Tibial artery (tissue), 4 donors: ENCODE measurements around the gene KRTAP3-2.

Experiments used
- DNase-seq, 2 donors: peaks; one replicate each; pipeline ENCODE4 v3.0.0-alpha.2; 2019
- H3K27ac ChIP-seq, 2 donors: fragments of 200-600 bp; sonication (generic) in 1 of 2; 1 replicate in 1 of 2; 2 replicates in 1 of 2; pipeline ENCODE4 v1.5.1; 2018 to 2019; ENCODE audit warnings: mild to moderate bottlenecking in 1 of 2
- H3K27me3 ChIP-seq, 2 donors: fragments of 200-600 bp; sonication (generic) in 1 of 2; one replicate each; pipeline versions ENCODE4 v1.5.1 to v1.6.0; 2016 to 2019
- H3K36me3 ChIP-seq, 3 donors: fragments of 200-600 bp; sonication (generic) in 2 of 3; one replicate each; pipeline ENCODE4 v1.5.1; 2016 to 2019; ENCODE audit warnings: mild to moderate bottlenecking in 2 of 3
- H3K4me1 ChIP-seq, 4 donors: fragments of 200-600 bp; sonication (generic) in 2 of 4; 1 replicate in 3 of 4; 2 replicates in 1 of 4; pipeline ENCODE4 v1.5.1; 2016 to 2019
- H3K4me3 ChIP-seq, 2 donors: fragments of 200-600 bp; sonication (generic) in 1 of 2; 1 replicate in 1 of 2; 2 replicates in 1 of 2; pipeline ENCODE4 v1.5.1; 2018 to 2019; ENCODE audit warnings: mild to moderate bottlenecking in 2 of 2
- H3K9me3 ChIP-seq, 3 donors: fragments of 200-600 bp; sonication (generic) in 1 of 3; one replicate each; pipeline ENCODE4 v1.5.1; 2016 to 2019
- intact Hi-C: fragments of 100-400 bp; cut with DNase I; formaldehyde crosslinking; loops from one replicate; pipeline ENCODE4 v1.15.0; 2023; ENCODE audit warnings: low total_unique reads
- TF ChIP-seq, protein P1 (sequence below), 2 experiments: fragments of 200-600 bp in 1 of 2; fragments of 450-650 bp in 1 of 2; IDR thresholded peaks; one replicate each; pipeline ENCODE4 v1.5.1; 2017 to 2019; ENCODE audit warnings: antibody characterized with exemption in 2 of 2, mild to moderate bottlenecking in 1 of 2, moderate library complexity in 1 of 2

Gene KRTAP3-2

DNA sequence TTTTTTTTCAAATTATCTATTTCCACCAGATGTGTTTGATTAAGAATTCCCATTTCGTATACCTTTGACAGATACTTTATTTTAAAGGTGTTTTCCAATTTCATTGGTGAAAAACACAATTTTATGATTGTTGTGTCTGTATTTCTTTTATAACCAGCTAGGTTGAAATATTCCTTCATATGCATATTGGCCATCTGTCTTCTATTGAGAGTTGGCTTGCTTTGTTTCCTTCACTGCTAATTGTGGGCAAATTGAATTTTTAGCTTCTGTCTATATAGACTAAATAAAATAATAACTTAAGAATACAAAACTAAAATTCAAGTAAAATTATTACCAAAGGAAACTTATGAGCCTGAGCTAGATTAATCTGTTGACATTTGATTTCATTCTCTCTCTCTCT, 4.6 kb downstream of the KRTAP3-2 start:
- intact Hi-C loops, result no loop called here
- TF ChIP-seq, protein P1, sequence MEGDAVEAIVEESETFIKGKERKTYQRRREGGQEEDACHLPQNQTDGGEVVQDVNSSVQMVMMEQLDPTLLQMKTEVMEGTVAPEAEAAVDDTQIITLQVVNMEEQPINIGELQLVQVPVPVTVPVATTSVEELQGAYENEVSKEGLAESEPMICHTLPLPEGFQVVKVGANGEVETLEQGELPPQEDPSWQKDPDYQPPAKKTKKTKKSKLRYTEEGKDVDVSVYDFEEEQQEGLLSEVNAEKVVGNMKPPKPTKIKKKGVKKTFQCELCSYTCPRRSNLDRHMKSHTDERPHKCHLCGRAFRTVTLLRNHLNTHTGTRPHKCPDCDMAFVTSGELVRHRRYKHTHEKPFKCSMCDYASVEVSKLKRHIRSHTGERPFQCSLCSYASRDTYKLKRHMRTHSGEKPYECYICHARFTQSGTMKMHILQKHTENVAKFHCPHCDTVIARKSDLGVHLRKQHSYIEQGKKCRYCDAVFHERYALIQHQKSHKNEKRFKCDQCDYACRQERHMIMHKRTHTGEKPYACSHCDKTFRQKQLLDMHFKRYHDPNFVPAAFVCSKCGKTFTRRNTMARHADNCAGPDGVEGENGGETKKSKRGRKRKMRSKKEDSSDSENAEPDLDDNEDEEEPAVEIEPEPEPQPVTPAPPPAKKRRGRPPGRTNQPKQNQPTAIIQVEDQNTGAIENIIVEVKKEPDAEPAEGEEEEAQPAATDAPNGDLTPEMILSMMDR (IDR thresholded peaks at IDR 0.05), result no peak
- DNase-seq, result no peak
- Histone ChIP-seq H3K9me3 (no peaks in the 10 kb centered on the region), H3K4me3 (no peak overlapping the region), H3K27ac (no peak overlapping the region), H3K36me3 (no peaks in the 10 kb centered on the region), H3K27me3 (peaks cover 0 to 17% of the 10 kb centered on the region in 2 donors), H3K4me1 (no peaks in the 10 kb centered on the region)

DNA sequence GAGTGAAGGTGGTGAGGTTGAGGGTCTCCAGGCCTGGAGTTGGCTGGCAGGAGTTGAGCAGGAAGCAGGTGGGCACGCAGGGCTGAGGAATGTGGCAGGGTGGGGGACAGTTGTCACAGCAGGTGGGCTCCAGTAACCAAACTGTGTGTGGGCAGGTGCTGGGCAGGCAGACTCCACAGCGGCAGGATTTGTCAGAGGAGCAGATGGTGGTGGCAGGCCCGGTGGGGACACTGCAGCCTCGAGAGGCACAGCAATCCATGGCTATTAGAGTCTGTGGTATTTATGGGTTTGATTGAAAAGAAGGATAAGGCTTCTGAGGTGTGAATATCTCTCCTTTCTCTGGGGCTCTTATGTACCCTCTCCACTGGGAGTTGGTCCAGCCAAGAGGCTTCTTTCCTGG, 5.9 kb downstream of the KRTAP3-2 start, which contains the start of gene KRTAP3-3:
Gene KRTAP3-3 (minus strand): TSS at position 326 of the 400 bp plus-strand sequence. CDS start 67 bp downstream, at position 259.
- Histone ChIP-seq H3K36me3 (no peaks in the 10 kb centered on the region), H3K4me1 (no peaks in the 10 kb centered on the region), H3K27me3 (peaks cover 0 to 17% of the 10 kb centered on the region in 2 donors), H3K4me3 (no peak within 1 kb of the TSS), H3K9me3 (no peaks in the 10 kb centered on the region), H3K27ac (no peak within 1 kb of the TSS)
- TF ChIP-seq, protein P1 (IDR thresholded peaks at IDR 0.05), result no peak
- intact Hi-C loops, result no loop called here
- DNase-seq, result no peak

DNA sequence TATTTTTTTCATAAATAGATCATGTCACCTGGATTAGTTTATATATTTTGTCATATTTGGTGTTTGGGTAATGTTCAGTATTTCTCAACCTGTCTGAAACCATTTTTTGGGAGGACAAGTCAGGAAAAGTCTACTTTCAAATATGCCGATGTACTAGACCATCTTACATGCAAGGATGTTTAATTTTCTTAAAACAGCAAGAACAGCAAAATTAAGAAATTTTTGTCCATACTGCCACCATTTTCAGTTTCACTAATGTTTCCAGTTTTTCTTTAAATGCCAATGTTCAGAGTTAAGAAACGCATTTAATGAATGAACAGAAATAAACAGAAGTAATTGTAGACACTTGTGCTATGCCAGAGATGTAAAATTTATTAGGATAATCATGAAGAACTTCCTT, 6.6 kb downstream of the KRTAP3-2 start:
- TF ChIP-seq, protein P1 (IDR thresholded peaks at IDR 0.05), result no peak
- Histone ChIP-seq H3K27ac (no peak overlapping the region), H3K4me3 (no peak overlapping the region), H3K9me3 (no peaks in the 10 kb centered on the region), H3K36me3 (no peaks in the 10 kb centered on the region), H3K27me3 (peaks cover 0 to 17% of the 10 kb centered on the region in 2 donors), H3K4me1 (no peaks in the 10 kb centered on the region)
- intact Hi-C loops, result no loop called here
- no peak for DNase-seq

DNA sequence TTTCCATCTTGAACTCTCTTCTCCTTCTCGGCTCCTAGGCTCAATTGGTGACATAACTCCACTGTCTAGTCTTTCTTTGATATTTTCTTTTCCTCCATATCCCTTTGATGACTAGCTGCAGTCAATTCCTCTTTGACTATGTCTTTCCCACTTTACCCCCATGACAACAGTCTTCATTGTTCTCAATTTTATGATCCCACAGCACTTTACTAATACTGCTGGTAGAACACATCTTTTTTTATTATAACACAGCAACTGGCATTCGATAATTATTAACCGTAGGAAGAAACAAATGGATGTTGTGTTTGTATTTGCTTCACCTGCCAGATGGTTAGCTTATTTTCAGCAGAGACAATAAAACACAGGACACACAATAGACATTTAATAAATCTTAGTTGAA, 7.0 kb downstream of the KRTAP3-2 start:
- Histone ChIP-seq H3K4me1 (no peaks in the 10 kb centered on the region), H3K27ac (no peak overlapping the region), H3K36me3 (no peaks in the 10 kb centered on the region), H3K27me3 (peaks cover 0 to 17% of the 10 kb centered on the region in 2 donors), H3K4me3 (no peak overlapping the region), H3K9me3 (no peaks in the 10 kb centered on the region)
- TF ChIP-seq, protein P1 (IDR thresholded peaks at IDR 0.05), result no peak
- DNase-seq, result no peak
- intact Hi-C loops, result no loop called here

DNA sequence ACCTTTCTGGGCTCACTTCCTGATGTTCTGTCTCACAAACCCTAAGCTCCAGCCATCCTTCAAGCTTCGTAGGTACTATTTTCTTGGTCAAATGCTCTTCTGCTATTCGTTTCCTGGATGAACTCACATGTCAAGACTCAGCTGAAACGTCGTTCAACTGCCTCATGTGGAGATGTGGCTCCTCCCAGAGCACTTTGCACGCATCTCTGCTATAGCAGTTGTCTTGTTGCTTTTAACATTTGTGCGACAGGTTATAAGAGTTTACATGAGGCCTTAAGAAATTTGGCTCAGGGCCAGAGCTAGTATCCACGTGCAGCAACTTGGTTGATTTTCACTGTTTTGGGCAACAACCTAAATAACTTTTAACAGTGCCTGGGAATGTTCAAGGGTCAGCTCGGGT, 12.8 kb downstream of the KRTAP3-2 start:
- H3K27me3 ChIP-seq, result peaks cover 0 to 5% of the 10 kb centered on the region in 2 donors
- DNase-seq, result no peak
- H3K36me3 ChIP-seq, result no peaks in the 10 kb centered on the region
- H3K9me3 ChIP-seq, result no peaks in the 10 kb centered on the region
- intact Hi-C loops, result no loop called here
- no peaks in the 10 kb centered on the region for H3K4me1 ChIP-seq
- no peak overlapping the region for H3K4me3 ChIP-seq
- TF ChIP-seq, protein P1 (IDR thresholded peaks at IDR 0.05), result no peak
- H3K27ac ChIP-seq, result no peak overlapping the region

DNA sequence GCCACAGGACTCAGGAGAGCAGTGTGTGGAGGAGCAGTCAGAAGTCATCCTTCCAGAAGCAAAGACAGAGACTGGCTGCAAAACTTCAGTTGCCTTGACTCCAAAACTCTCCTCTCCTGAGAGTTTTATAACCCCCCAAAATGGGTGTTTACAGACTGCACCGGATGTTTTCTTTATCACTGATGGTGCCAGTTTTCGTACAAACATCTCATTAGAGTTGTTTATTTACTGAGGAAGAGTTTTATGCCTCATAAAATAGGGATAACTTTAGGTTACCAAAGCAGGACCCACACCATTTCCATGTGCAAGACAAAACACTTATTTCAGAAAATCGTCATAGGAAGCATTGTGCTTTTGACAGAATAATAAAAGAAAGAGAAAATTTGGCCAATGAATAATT, 15.5 kb downstream of the KRTAP3-2 start, which contains the start of gene KRT40:
Gene KRT40 (minus strand): TSS at position 101 of the 400 bp plus-strand sequence. CDS start 53 bp downstream, at position 48.
- DNase-seq, result no peak
- H3K9me3 ChIP-seq, result no peaks in the 10 kb centered on the region
- peaks cover 0 to 7% (median 5%) of the 10 kb centered on the region in 4 donors for H3K4me1 ChIP-seq
- no peaks in the 10 kb centered on the region for H3K36me3 ChIP-seq
- H3K4me3 ChIP-seq, result no peak within 1 kb of the TSS
- TF ChIP-seq, protein P1 (IDR thresholded peaks at IDR 0.05), result no peak
- intact Hi-C loops, result no loop called here
- H3K27me3 ChIP-seq, result no peaks in the 10 kb centered on the region
- no peak within 1 kb of the TSS for H3K27ac ChIP-seq
